ENCODE measurements around the gene TRIM13.

- no peak for TF ChIP-seq CTCF (IDR thresholded peaks at IDR 0.05)
- no peak for TF ChIP-seq POLR2A (IDR thresholded peaks at IDR 0.05)
These were observed 36.9 kb downstream of the TRIM13 start for GRCh38 chr13:50033725-50034124.

Measured in adrenal gland (tissue), 5 donors.